Measurements from ENCODE around the gene BABAM1. TPM values are rescaled to one million over a fixed set of nuclear protein-coding genes. Genes with fewer than 3 reads are reported as not detected.

The BABAM1 gene
- total and polyA plus RNA-seq, 10 of the 15 experiments (the other 5 are each of a cell fraction or from before 2014, with no cell fraction given), result 11.9 to 154 (median 103) TPM

- TF ChIP-seq POU2F2 (IDR thresholded peaks at IDR 0.05; ENCODE audit: borderline replicate concordance, low read depth, low read length) (no peak), CREM (IDR thresholded peaks at IDR 0.05; ENCODE audit: low read depth) (peak; percentile 46; the same call in 1 of the 2 replicates), SRF (IDR thresholded peaks at IDR 0.05; ENCODE audit: low read depth in 2 of 2, low read length in 2 of 2) (no peak), PML (IDR thresholded peaks at IDR 0.05; ENCODE audit: low read length) (no peak), RUNX3 (IDR thresholded peaks at IDR 0.05; ENCODE audit: low read length) (no peak), ZBED1 (IDR thresholded peaks at IDR 0.05; ENCODE audit: borderline replicate concordance) (peak; percentile 59; the same call in 1 of the 2 replicates), PRDM15 (CRISPR knock-in tag; IDR thresholded peaks at IDR 0.05) (no peak), RAD51 (IDR thresholded peaks at IDR 0.05) (no peak), USF2 (IDR thresholded peaks at IDR 0.05; ENCODE audit: borderline replicate concordance, low read depth, low read length) (no peak), SMARCA5 (IDR thresholded peaks at IDR 0.05) (0 out of 2 replicates have a peak, but pooled peaks have one; percentile 0)
- TF ChIP-seq, protein P1, sequence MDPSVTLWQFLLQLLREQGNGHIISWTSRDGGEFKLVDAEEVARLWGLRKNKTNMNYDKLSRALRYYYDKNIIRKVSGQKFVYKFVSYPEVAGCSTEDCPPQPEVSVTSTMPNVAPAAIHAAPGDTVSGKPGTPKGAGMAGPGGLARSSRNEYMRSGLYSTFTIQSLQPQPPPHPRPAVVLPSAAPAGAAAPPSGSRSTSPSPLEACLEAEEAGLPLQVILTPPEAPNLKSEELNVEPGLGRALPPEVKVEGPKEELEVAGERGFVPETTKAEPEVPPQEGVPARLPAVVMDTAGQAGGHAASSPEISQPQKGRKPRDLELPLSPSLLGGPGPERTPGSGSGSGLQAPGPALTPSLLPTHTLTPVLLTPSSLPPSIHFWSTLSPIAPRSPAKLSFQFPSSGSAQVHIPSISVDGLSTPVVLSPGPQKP (IDR thresholded peaks at IDR 0.05; ENCODE audit: low read depth, low read length), result no peak
- TF ChIP-seq, protein P2, sequence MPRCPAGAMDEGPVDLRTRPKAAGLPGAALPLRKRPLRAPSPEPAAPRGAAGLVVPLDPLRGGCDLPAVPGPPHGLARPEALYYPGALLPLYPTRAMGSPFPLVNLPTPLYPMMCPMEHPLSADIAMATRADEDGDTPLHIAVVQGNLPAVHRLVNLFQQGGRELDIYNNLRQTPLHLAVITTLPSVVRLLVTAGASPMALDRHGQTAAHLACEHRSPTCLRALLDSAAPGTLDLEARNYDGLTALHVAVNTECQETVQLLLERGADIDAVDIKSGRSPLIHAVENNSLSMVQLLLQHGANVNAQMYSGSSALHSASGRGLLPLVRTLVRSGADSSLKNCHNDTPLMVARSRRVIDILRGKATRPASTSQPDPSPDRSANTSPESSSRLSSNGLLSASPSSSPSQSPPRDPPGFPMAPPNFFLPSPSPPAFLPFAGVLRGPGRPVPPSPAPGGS (IDR thresholded peaks at IDR 0.05; ENCODE audit: borderline replicate concordance, insufficient read depth, low read depth, low read length, poor library complexity, severe bottlenecking), result no peak
- TF ChIP-seq, protein P3, sequence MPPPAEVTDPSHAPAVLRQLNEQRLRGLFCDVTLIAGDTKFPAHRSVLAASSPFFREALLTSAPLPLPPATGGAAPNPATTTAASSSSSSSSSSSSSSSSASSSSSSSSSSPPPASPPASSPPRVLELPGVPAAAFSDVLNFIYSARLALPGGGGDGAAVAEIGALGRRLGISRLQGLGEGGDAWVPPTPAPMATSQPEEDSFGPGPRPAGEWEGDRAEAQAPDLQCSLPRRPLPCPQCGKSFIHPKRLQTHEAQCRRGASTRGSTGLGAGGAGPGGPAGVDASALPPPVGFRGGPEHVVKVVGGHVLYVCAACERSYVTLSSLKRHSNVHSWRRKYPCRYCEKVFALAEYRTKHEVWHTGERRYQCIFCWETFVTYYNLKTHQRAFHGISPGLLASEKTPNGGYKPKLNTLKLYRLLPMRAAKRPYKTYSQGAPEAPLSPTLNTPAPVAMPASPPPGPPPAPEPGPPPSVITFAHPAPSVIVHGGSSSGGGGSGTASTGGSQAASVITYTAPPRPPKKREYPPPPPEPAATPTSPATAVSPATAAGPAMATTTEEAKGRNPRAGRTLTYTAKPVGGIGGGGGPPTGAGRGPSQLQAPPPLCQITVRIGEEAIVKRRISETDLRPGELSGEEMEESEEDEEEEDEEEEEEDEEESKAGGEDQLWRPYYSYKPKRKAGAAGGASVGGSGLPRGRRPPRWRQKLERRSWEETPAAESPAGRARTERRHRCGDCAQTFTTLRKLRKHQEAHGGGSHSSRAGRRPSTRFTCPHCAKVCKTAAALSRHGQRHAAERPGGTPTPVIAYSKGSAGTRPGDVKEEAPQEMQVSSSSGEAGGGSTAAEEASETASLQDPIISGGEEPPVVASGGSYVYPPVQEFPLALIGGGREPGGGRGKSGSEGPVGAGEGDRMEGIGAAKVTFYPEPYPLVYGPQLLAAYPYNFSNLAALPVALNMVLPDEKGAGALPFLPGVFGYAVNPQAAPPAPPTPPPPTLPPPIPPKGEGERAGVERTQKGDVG (CRISPR knock-in tag; IDR thresholded peaks at IDR 0.05), result no peak
- TF ChIP-seq, protein P4, sequence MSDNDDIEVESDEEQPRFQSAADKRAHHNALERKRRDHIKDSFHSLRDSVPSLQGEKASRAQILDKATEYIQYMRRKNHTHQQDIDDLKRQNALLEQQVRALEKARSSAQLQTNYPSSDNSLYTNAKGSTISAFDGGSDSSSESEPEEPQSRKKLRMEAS (IDR thresholded peaks at IDR 0.05; ENCODE audit: low read depth, low read length), result no peak
- TF ChIP-seq, protein P5, sequence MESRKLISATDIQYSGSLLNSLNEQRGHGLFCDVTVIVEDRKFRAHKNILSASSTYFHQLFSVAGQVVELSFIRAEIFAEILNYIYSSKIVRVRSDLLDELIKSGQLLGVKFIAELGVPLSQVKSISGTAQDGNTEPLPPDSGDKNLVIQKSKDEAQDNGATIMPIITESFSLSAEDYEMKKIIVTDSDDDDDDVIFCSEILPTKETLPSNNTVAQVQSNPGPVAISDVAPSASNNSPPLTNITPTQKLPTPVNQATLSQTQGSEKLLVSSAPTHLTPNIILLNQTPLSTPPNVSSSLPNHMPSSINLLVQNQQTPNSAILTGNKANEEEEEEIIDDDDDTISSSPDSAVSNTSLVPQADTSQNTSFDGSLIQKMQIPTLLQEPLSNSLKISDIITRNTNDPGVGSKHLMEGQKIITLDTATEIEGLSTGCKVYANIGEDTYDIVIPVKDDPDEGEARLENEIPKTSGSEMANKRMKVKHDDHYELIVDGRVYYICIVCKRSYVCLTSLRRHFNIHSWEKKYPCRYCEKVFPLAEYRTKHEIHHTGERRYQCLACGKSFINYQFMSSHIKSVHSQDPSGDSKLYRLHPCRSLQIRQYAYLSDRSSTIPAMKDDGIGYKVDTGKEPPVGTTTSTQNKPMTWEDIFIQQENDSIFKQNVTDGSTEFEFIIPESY (IDR thresholded peaks at IDR 0.05), result no peak
These were observed 42.8 kb downstream of the BABAM1 start (continued) for GRCh38 chr19:17309965-17310461.

Measured in GM12878 (cell line).